HCT116 (cell line): Measurements from ENCODE around the gene ZSWIM8. TPM values are rescaled to one million over a fixed set of nuclear protein-coding genes. Genes with fewer than 3 reads are reported as not detected.
A peak's percentile ranks its signal among the peaks of the same experiment; 100 is the strongest.

Source experiments
- ATAC-seq: fragments of 200-7000 bp; cut with Tn5 transposase; 2 replicates; pipeline ENCODE4 v1.9.1; 2020; ENCODE audit warnings: mild to moderate bottlenecking, moderate library complexity
- BruUV-seq: library from RNA; stranded (reverse); fragments of 400-500 nt; replicated peaks from 2 replicates; lab custom pipeline; 2021; lab: Mats Ljungman, UMichigan
- CTCF ChIA-PET: fragments of 300-600 bp; sonication (Branson Sonifier 250); formaldehyde crosslinking; loops from one replicate; lab custom pipeline; 2021; ENCODE audit warnings: antibody characterized with exemption; lab: Charles Lee
- POLR2A ChIA-PET: fragments of 300-600, 350-600 bp; sonication (Branson Sonifier 250); formaldehyde crosslinking; loops from one replicate; lab custom pipeline; 2021; ENCODE audit warnings: antibody characterized with exemption; lab: Charles Lee
- RAD21 ChIA-PET, 2 experiments: fragments of 300-600 bp; sonication (Branson Sonifier 250); formaldehyde crosslinking; loops; one replicate each; lab custom pipeline; 2023; ENCODE audit warnings: low total read pairs in 2 of 2; ENCODE audit not compliant: uncharacterized antibody in 2 of 2, unreplicated experiment in 2 of 2, low non-redundant PET in 1 of 2; lab: Charles Lee
- DNase-seq: peaks from one replicate; pipeline ENCODE4 v3.0.0-alpha.2; 2010; ENCODE audit warnings: low read depth, low spot score
- H2AFZ ChIP-seq: fragments of 200-600 bp; shearing (Covaris generic), sonication (generic); 2 replicates; pipeline ENCODE4 v1.6.1; 2017; ENCODE audit warnings: low read depth, mixed run types, mixed read lengths, antibody characterized with exemption, low read length; ENCODE audit not compliant: poor library complexity, severe bottlenecking
- H3K27ac ChIP-seq: 2 replicates; pipeline ENCODE4 v1.5.1; 2012; ENCODE audit warnings: low read depth, low read length
- H3K27me3 ChIP-seq: fragments of 200-600 bp; sonication (generic); 2 replicates; pipeline ENCODE4 v1.6.1; 2016; ENCODE audit warnings: mixed run types, low read length, mixed read lengths; ENCODE audit not compliant: insufficient read depth
- H3K36me3 ChIP-seq, 2 experiments: fragments of 200-500 bp in 1 of 2; fragments of 200-600 bp in 1 of 2; sonication (Bioruptor generic) in 1 of 2; sonication (generic) in 1 of 2; 2 replicates each; pipeline versions ENCODE4 v1.5.1 to v1.6.1; 2014 to 2016; ENCODE audit warnings: low read length in 2 of 2, inconsistent platforms in 1 of 2, mixed read lengths in 1 of 2, mixed run types in 1 of 2; ENCODE audit not compliant: insufficient read depth in 2 of 2, control insufficient read depth in 1 of 2
- H3K4me1 ChIP-seq, 2 experiments: fragments of 200-600 bp in 1 of 2; sonication (generic) in 1 of 2; 2 replicates each; pipeline versions ENCODE4 v1.5.1 to v1.6.1; 2012 to 2017; ENCODE audit warnings: low read length in 2 of 2, inconsistent platforms in 1 of 2, mild to moderate bottlenecking in 1 of 2, mixed read lengths in 1 of 2, mixed run types in 1 of 2, moderate library complexity in 1 of 2; ENCODE audit not compliant: insufficient read depth in 2 of 2, control insufficient read depth in 1 of 2
- H3K4me2 ChIP-seq: fragments of 200-600 bp; sonication (generic); 2 replicates; pipeline ENCODE4 v1.6.1; 2017; ENCODE audit warnings: mixed run types, low read length, mixed read lengths
- H3K4me3 ChIP-seq, 2 experiments: fragments of 200-600 bp in 1 of 2; sonication (generic) in 1 of 2; replicated peaks in 1 of 2; 2 replicates each; pipeline ENCODE4 v1.5.1; 2011 to 2016; ENCODE audit warnings: low read length in 2 of 2, control low read depth in 1 of 2, low read depth in 1 of 2, mild to moderate bottlenecking in 1 of 2, mixed read lengths in 1 of 2, mixed run types in 1 of 2
- H3K79me2 ChIP-seq: fragments of 200-600 bp; sonication (generic); 2 replicates; pipeline ENCODE4 v1.6.1; 2017; ENCODE audit warnings: mild to moderate bottlenecking, mixed run types, low read length, moderate library complexity, mixed read lengths; ENCODE audit not compliant: insufficient read depth
- H3K9ac ChIP-seq: fragments of 200-600 bp; sonication (generic); 2 replicates; pipeline ENCODE4 v1.6.1; 2016; ENCODE audit warnings: low read length, mixed read lengths
- H3K9me2 ChIP-seq: fragments of 200-600 bp; sonication (generic), shearing (Covaris generic); 2 replicates; pipeline ENCODE4 v1.6.1; 2017; ENCODE audit warnings: mixed run types, mild to moderate bottlenecking, moderate library complexity; ENCODE audit not compliant: insufficient read depth
- H3K9me3 ChIP-seq, 2 experiments: fragments of 200-500 bp in 1 of 2; fragments of 200-600 bp in 1 of 2; sonication (Bioruptor generic) in 1 of 2; sonication (generic) in 1 of 2; 2 replicates each; pipeline ENCODE4 v1.6.1; 2014 to 2017; ENCODE audit warnings: low read length in 2 of 2, mixed read lengths in 2 of 2, inconsistent platforms in 1 of 2, low read depth in 1 of 2, mild to moderate bottlenecking in 1 of 2, mixed run types in 1 of 2, moderate library complexity in 1 of 2; ENCODE audit not compliant: control insufficient read depth in 1 of 2, insufficient read depth in 1 of 2
- H4K20me1 ChIP-seq: fragments of 200-600 bp; sonication (generic), shearing (Covaris generic); 2 replicates; pipeline ENCODE4 v1.6.1; 2017; ENCODE audit warnings: mixed run types, mild to moderate bottlenecking, moderate library complexity; ENCODE audit not compliant: insufficient read depth
- ATF3 ChIP-seq: IDR thresholded peaks from 2 replicates; pipeline ENCODE4 v1.6.1; 2012
- POLR2A ChIP-seq: IDR thresholded peaks from 2 replicates; pipeline ENCODE4 v1.7.0; 2011; ENCODE audit warnings: borderline replicate concordance; ENCODE audit not compliant: insufficient read depth, insufficient read length; ENCODE audit errors: extremely low read depth
- SIN3A ChIP-seq: IDR thresholded peaks from 2 replicates; pipeline ENCODE4 v1.6.1; 2012; ENCODE audit warnings: low read depth
- YY1 ChIP-seq: IDR thresholded peaks from 2 replicates; pipeline ENCODE4 v1.6.1; 2011; ENCODE audit warnings: low read length, low read depth, moderate library complexity, mild to moderate bottlenecking; ENCODE audit not compliant: insufficient replicate concordance; ENCODE audit errors: extremely low read depth
- ZFX ChIP-seq: fragments of 450-650 bp; IDR thresholded peaks from 2 replicates; pipeline ENCODE4 v1.6.1; 2017
- intact Hi-C: fragments of 100-400 bp; cut with micrococcal nuclease; formaldehyde crosslinking; loops from 2 replicates; pipeline ENCODE4 v1.10.0; 2022
- total RNA-seq: library from RNA; stranded (reverse); gene quantifications from one replicate; pipeline ENCODE4 v1.2.1, GENCODE V29; 2021; ENCODE audit not compliant: unreplicated experiment

Gene ZSWIM8
- total RNA-seq, 1 experiment from 2014 or later, result 49.9 TPM

- H3K9ac ChIP-seq, result no peak overlapping the region
- POLR2A ChIA-PET, result no interaction called here
- intact Hi-C loops, result no loop called here
- H3K4me2 ChIP-seq, result no peak overlapping the region
- H4K20me1 ChIP-seq, result no peaks in the 10 kb centered on the region
- H3K36me3 ChIP-seq, result peaks cover 19 to 31% of the 10 kb centered on the region in 2 experiments; a peak in 3 of 4 replicates
- RAD21 ChIA-PET, result no interaction called here
- no peak overlapping the region for H3K4me3 ChIP-seq
- TF ChIP-seq ZFX, result no peak
- TF ChIP-seq YY1, result no peak
- TF ChIP-seq ATF3, result no peak
- BruUV-seq, result no TSS peak
- H3K27ac ChIP-seq, result no peak overlapping the region
- DNase-seq (no peak), ATAC-seq (no peak)
- no peaks in the 10 kb centered on the region for H3K9me2 ChIP-seq
- H2AFZ ChIP-seq, result no peak overlapping the region
- CTCF ChIA-PET, result no interaction called here
- no peaks in the 10 kb centered on the region for H3K9me3 ChIP-seq
- H3K27me3 ChIP-seq, result no peaks in the 10 kb centered on the region
- H3K79me2 ChIP-seq, result peaks cover 38% of the 10 kb centered on the region
- H3K4me1 ChIP-seq, result peaks cover 0 to 11% of the 10 kb centered on the region in 2 experiments; a peak in 2 of 4 replicates
Measured at GRCh38 chr10:73750819-73751218, 34.6 kb upstream of the ZSWIM8 start.

- ATAC-seq (no peak), DNase-seq (no peak)
- H3K9me2 ChIP-seq, result no peaks in the 10 kb centered on the region
- no TSS peak for BruUV-seq
- TF ChIP-seq SIN3A (no peak), POLR2A (no peak)
- no peak overlapping the region for H2AFZ ChIP-seq
- H4K20me1 ChIP-seq, result 0 out of 2 replicates have a peak, but pooled peaks cover 4% of the 10 kb centered on the region
- ChIA-PET CTCF (no interaction called here), RAD21 (no interaction called here), POLR2A (interaction anchor here (1.2 to 1.7 kb wide), 2 partner anchors 14 to 16 kb away, joined by 3 to 4 read pairs; a partner anchor contains a TSS)
- no peaks in the 10 kb centered on the region for H3K9me3 ChIP-seq
- H3K27me3 ChIP-seq, result no peaks in the 10 kb centered on the region
- no peak overlapping the region for H3K27ac ChIP-seq
- H3K4me2 ChIP-seq, result peak overlapping the region; percentile 40
- H3K36me3 ChIP-seq, result peaks cover 24 to 27% of the 10 kb centered on the region in 2 experiments
- H3K79me2 ChIP-seq, result peaks cover 13% of the 10 kb centered on the region
- H3K4me1 ChIP-seq, result peaks cover 0 to 32% of the 10 kb centered on the region in 2 experiments; a peak in 3 of 4 replicates
- intact Hi-C loops, result no loop called here
- no peak overlapping the region for H3K4me3 ChIP-seq
- no peak overlapping the region for H3K9ac ChIP-seq
Measured at GRCh38 chr10:73756183-73756582, 29.2 kb upstream of the ZSWIM8 start.
